ENCODE results near the gene PLD3.
A peak's percentile ranks its signal among the peaks of the same experiment; 100 is the strongest.

Gene PLD3

DNA sequence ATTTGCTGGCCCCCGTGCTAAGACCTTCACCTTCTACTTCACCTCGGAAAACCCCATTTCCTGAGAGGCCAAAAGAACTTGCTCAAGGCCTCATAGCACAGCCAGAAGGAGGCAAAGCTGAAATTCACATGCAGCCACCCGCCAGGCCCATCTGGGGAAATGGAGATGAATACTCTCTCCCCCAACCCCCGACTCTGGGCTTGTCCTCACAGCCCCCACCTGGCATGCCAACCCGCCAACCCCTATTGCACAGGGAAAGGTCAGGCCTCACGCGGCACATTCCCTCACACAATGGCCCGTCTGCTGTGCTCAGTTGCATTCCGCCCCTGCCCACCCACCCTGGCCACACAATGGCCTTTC is 61.5 kb downstream of the PLD3 start:
- DNase-seq (ENCODE audit: low read depth, low spot score): no peak
- Histone ChIP-seq H3K9ac (ENCODE audit: insufficient read length, low read depth) (no peak overlapping the region), H3K4me1 (ENCODE audit: insufficient read depth, insufficient read length) (peaks cover 21% of the 10 kb centered on the region)

DNA sequence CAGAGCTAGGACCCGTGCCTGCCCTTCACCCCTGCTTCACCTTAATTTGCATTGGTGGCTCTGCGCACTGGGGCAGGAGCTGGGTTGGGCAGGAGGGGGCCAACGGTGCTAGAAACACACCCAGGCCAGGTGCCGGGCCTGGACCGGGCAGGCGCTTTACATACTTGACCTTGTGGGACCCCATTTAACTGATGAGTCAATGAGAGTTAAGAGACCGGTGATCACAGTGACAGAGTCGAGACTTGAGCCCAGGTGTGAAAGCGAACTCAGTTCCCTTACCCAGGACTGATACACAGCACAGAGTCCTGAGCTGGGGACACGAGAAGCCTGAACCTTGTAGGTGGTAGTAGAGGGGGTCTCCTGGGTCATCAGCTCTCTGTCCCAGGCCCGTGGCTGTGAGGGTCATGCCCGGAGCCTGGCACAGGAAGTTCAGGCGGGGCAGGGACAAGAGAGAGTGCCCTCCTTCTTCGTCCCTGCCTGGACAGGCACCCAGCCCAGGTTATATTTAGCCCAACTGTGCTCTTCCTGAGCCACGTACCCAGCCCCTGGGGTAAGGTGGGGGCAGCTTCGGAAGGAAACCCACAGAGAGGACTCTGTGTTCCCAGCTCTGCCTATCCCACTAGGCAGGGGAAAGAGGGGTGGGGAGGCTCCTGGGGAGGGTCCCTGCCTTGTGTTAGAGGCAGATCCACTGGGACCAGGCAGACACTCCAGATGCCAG is 62.8 kb downstream of the PLD3 start:
- peak overlapping the region; percentile 57 for H3K9ac ChIP-seq (ENCODE audit: insufficient read length, low read depth)
- no peak for TF ChIP-seq SUZ12 (IDR thresholded peaks at IDR 0.05; ENCODE audit: extremely low read depth, insufficient read depth, insufficient read length)
- TF ChIP-seq ZNF274 (IDR thresholded peaks at IDR 0.05; ENCODE audit: low read depth, low read length): no peak
- no peak for TF ChIP-seq YY1 (IDR thresholded peaks at IDR 0.05; ENCODE audit: insufficient read depth, insufficient read length)
- no peak overlapping the region for H3K4me3 ChIP-seq (ENCODE audit: insufficient read length, low read depth)
- peaks cover 19% of the 10 kb centered on the region for H3K4me1 ChIP-seq (ENCODE audit: insufficient read depth, insufficient read length)
- no peaks in the 10 kb centered on the region for H3K36me3 ChIP-seq (ENCODE audit: insufficient read depth, insufficient read length, low read length)
- no peaks in the 10 kb centered on the region for H3K9me3 ChIP-seq (ENCODE audit: insufficient read depth, low read length)
- no peak for DNase-seq (ENCODE audit: low read depth, low spot score)
- H3K27me3 ChIP-seq (ENCODE audit: insufficient read depth, insufficient read length): no peaks in the 10 kb centered on the region

More for the DNA sequence above, 61.5 kb downstream of the PLD3 start:
- Histone ChIP-seq H3K27me3 (ENCODE audit: insufficient read depth, insufficient read length) (no peaks in the 10 kb centered on the region), H3K4me3 (ENCODE audit: insufficient read length, low read depth) (no peak overlapping the region), H3K36me3 (ENCODE audit: insufficient read depth, insufficient read length, low read length) (no peaks in the 10 kb centered on the region), H3K9me3 (ENCODE audit: insufficient read depth, low read length) (no peaks in the 10 kb centered on the region)
- TF ChIP-seq SUZ12 (IDR thresholded peaks at IDR 0.05; ENCODE audit: extremely low read depth, insufficient read depth, insufficient read length) (no peak), ZNF274 (IDR thresholded peaks at IDR 0.05; ENCODE audit: low read depth, low read length) (no peak), YY1 (IDR thresholded peaks at IDR 0.05; ENCODE audit: insufficient read depth, insufficient read length) (no peak)

DNA sequence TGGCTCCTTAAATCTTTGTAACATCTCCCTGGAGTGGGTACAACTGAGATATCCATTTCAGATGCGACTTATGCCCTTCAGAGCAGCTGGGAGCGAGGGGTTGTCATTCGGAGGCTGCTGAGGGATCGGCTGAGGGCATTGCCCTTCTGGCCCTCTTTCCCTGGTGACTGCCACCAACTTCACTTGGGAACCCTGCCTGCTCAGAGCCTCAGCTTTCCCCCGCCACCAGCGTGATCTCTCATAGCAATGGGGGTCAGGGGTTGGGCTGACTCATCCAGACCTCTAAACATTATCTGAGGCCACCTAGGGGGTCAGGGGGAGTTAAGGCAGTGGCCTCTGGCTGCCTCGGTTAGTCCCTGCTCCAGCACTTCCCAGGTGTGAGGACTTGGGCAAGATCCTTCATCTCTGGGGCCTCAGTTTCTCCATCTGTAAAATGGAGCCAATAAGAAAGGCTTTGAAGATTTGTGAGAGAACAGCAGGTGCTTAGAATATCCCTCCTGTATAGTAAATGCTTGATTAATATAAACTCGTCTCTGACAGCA is 63.5 kb downstream of the PLD3 start:
- H3K9ac ChIP-seq (ENCODE audit: insufficient read length, low read depth): peak overlapping the region; percentile 3
- TF ChIP-seq SUZ12 (IDR thresholded peaks at IDR 0.05; ENCODE audit: extremely low read depth, insufficient read depth, insufficient read length): no peak
- no peak for TF ChIP-seq ZNF274 (IDR thresholded peaks at IDR 0.05; ENCODE audit: low read depth, low read length)
- TF ChIP-seq YY1 (IDR thresholded peaks at IDR 0.05; ENCODE audit: insufficient read depth, insufficient read length): no peak

DNA sequence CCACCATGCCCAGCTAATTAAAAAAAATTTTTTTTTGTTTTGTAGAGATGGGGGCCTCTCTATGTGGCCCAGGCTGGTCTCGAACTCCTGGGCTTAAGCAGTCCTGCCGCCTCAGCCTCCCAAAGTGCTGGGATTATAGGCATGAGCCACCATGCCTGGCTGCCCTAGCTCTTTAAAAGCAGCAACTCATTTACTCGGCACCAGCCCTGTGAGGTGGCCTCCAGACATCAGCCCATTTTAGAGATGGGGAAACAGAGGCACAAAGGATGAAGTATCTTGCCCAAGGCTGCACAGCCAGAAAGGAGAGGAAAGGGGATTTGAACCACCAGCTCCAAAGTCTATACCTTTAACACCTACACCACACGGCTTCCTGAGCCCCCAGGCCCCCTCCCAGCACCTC is 64.4 kb downstream of the PLD3 start:
- DNase-seq (ENCODE audit: low read depth, low spot score): no peak
- H3K9me3 ChIP-seq (ENCODE audit: insufficient read depth, low read length): no peaks in the 10 kb centered on the region
- peaks cover 17% of the 10 kb centered on the region for H3K4me1 ChIP-seq (ENCODE audit: insufficient read depth, insufficient read length)
- H3K4me3 ChIP-seq (ENCODE audit: insufficient read length, low read depth): peak overlapping the region; percentile 18
- no peaks in the 10 kb centered on the region for H3K27me3 ChIP-seq (ENCODE audit: insufficient read depth, insufficient read length)
- peak overlapping the region; percentile 64 for H3K9ac ChIP-seq (ENCODE audit: insufficient read length, low read depth)
- TF ChIP-seq SUZ12 (IDR thresholded peaks at IDR 0.05; ENCODE audit: extremely low read depth, insufficient read depth, insufficient read length) (no peak), YY1 (IDR thresholded peaks at IDR 0.05; ENCODE audit: insufficient read depth, insufficient read length) (no peak), ZNF274 (IDR thresholded peaks at IDR 0.05; ENCODE audit: low read depth, low read length) (no peak)
- H3K36me3 ChIP-seq (ENCODE audit: insufficient read depth, insufficient read length, low read length): no peaks in the 10 kb centered on the region

More for the DNA sequence above, 63.5 kb downstream of the PLD3 start:
- no peaks in the 10 kb centered on the region for H3K27me3 ChIP-seq (ENCODE audit: insufficient read depth, insufficient read length)
- H3K4me1 ChIP-seq (ENCODE audit: insufficient read depth, insufficient read length): peaks cover 17% of the 10 kb centered on the region
- DNase-seq (ENCODE audit: low read depth, low spot score): no peak
- H3K4me3 ChIP-seq (ENCODE audit: insufficient read length, low read depth): no peak overlapping the region
- no peaks in the 10 kb centered on the region for H3K36me3 ChIP-seq (ENCODE audit: insufficient read depth, insufficient read length, low read length)
- H3K9me3 ChIP-seq (ENCODE audit: insufficient read depth, low read length): no peaks in the 10 kb centered on the region

DNA sequence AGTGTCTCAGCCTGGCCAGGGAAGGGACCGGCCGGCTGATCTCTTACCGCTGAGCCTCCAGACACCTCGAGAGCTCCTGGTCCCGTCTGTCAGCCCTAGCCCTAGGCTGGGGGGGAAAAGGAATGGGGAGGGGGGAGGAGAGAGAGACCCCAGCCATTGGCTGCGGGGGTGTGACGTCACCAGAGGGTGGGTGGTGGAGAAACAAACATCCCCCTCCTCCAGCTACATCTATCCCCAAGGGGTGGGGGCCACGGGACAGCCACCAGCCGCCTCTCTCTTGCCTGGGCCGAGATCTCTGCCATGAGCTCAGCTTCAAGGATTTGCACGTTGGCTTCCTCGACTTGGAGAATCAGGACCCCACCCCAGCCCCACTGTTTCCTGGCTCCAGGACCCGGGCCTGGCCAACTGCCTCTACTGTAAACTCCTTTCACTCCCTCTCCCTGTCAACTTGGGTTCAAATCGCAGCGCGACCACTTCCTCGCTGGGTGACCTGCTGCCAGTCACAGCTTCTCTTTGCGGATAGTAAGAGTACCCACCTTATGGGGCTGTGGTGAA is 64.9 kb downstream of the PLD3 start, which contains the start of gene PRX:
Gene PRX, minus strand, starts transcription at position 88 of the 555 bp plus-strand sequence. CDS start 5,446 bp downstream, outside the sequence.
- DNase-seq (ENCODE audit: low read depth, low spot score): no peak
- Histone ChIP-seq H3K4me3 (ENCODE audit: insufficient read length, low read depth) (peak within 1 kb of the TSS; percentile 18), H3K9me3 (ENCODE audit: insufficient read depth, low read length) (no peaks in the 10 kb centered on the region), H3K4me1 (ENCODE audit: insufficient read depth, insufficient read length) (peaks cover 13% of the 10 kb centered on the region), H3K36me3 (ENCODE audit: insufficient read depth, insufficient read length, low read length) (no peaks in the 10 kb centered on the region), H3K9ac (ENCODE audit: insufficient read length, low read depth) (peak within 1 kb of the TSS; percentile 64), H3K27me3 (ENCODE audit: insufficient read depth, insufficient read length) (no peaks in the 10 kb centered on the region)
- TF ChIP-seq ZNF274 (IDR thresholded peaks at IDR 0.05; ENCODE audit: low read depth, low read length) (no peak), YY1 (IDR thresholded peaks at IDR 0.05; ENCODE audit: insufficient read depth, insufficient read length) (no peak), SUZ12 (IDR thresholded peaks at IDR 0.05; ENCODE audit: extremely low read depth, insufficient read depth, insufficient read length) (no peak)

DNA sequence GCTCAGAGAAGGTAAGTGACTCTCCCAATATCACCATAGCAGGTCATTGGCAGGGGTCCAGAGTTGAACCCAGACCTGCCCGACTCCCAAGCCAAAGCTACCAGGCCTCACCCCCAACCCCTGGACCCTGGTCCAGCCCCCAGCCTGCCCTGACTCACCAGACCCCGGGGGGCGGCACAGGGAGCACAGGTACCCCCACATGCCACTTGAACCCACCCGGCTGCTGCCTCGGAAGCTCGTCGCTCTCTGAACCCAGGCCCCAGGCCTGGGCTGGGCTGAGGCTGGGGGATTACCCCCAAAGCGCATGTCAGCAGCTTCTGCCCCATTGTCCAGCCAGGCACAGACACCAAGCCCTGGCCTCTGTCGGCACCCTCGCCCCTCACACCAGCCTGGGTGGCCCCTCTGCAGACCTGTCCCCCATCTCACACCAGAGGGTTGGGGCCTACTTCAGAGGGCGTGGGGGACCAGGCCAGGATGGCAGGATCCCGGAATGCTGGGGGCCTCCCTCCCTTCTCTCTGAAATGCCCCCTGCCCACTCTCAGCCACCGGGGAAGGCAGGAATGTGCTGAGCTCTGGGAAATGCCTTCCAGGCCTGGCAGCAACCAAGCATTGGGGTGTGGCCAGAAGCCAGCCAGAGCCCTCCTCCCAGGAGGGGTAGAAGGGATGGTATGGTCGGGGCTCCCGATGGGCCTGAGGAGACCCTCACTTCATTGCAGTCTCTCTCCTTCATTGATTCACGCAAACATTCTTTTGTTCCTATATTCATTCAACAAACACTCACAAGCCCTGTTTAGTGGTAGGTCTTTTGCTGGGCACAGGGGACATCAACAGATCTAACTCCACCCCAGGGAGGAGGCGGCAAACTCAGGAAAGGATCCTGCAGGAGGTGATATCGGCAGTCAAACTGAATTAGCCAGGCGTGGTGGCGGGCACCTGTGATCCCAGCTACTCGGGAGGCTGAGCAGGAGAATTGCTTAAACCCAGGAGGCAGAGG is 66.3 kb downstream of the PLD3 start:
- TF ChIP-seq YY1 (IDR thresholded peaks at IDR 0.05; ENCODE audit: insufficient read depth, insufficient read length): no peak
- H3K36me3 ChIP-seq (ENCODE audit: insufficient read depth, insufficient read length, low read length): no peaks in the 10 kb centered on the region
- no peak overlapping the region for H3K4me3 ChIP-seq (ENCODE audit: insufficient read length, low read depth)
- no peak for DNase-seq (ENCODE audit: low read depth, low spot score)
- H3K4me1 ChIP-seq (ENCODE audit: insufficient read depth, insufficient read length): peaks cover 11% of the 10 kb centered on the region
- peak overlapping the region; percentile 42 for H3K9ac ChIP-seq (ENCODE audit: insufficient read length, low read depth)
- H3K9me3 ChIP-seq (ENCODE audit: insufficient read depth, low read length): no peaks in the 10 kb centered on the region
- H3K27me3 ChIP-seq (ENCODE audit: insufficient read depth, insufficient read length): no peaks in the 10 kb centered on the region

All from NT2/D1 (cell line).